Mucosa of rectum (tissue), 2 donors: ENCODE results near the gene TFB1M.
"Not testable (repeated sequence)": the region's sequence is repeated elsewhere in the genome, so short reads cannot be mapped to it uniquely, and the experiment has no call there.

Source experiments
- H3K27ac ChIP-seq, 2 donors: one replicate each; pipeline ENCODE4 v1.7.0; 2013; ENCODE audit warnings: inconsistent platforms in 2 of 2, low read depth in 2 of 2, low read length in 2 of 2
- H3K27me3 ChIP-seq, 2 donors: one replicate each; pipeline ENCODE4 v1.7.0; 2013; ENCODE audit warnings: low read length in 2 of 2; ENCODE audit not compliant: control insufficient read depth in 2 of 2, insufficient read depth in 2 of 2
- H3K36me3 ChIP-seq, 2 donors: one replicate each; pipeline ENCODE4 v1.7.0; 2013; ENCODE audit warnings: low read length in 2 of 2; ENCODE audit not compliant: control insufficient read depth in 2 of 2, insufficient read depth in 2 of 2
- H3K4me1 ChIP-seq, 2 donors: one replicate each; pipeline ENCODE4 v1.7.0; 2013; ENCODE audit warnings: low read length in 2 of 2, mild to moderate bottlenecking in 1 of 2; ENCODE audit not compliant: control insufficient read depth in 2 of 2, insufficient read depth in 2 of 2
- H3K4me3 ChIP-seq, 2 donors: one replicate each; pipeline ENCODE4 v1.7.0; 2013; ENCODE audit warnings: low read length in 2 of 2
- H3K9ac ChIP-seq, 2 donors: one replicate each; pipeline ENCODE4 v1.7.0; 2013; ENCODE audit warnings: low read length in 2 of 2, low read depth in 1 of 2, mild to moderate bottlenecking in 1 of 2
- H3K9me3 ChIP-seq, 2 donors: one replicate each; pipeline ENCODE4 v1.7.0; 2013; ENCODE audit warnings: low read length in 2 of 2; ENCODE audit not compliant: control insufficient read depth in 2 of 2
- donor health status: healthy.
- donor health status: Normal muscosa, but diverticular disease.

TFB1M gene

GRCh38 chr6:155232848-155233247 lies 81.4 kb downstream of the TFB1M start:
- Histone ChIP-seq H3K27me3 (no peaks in the 10 kb centered on the region), H3K9me3 (no peaks in the 10 kb centered on the region), H3K27ac (no peak overlapping the region), H3K36me3 (no peaks in the 10 kb centered on the region), H3K9ac (no peak overlapping the region), H3K4me1 (no peaks in the 10 kb centered on the region), H3K4me3 (no peak overlapping the region)

GRCh38 chr6:155230975-155231374 lies 83.3 kb downstream of the TFB1M start:
- not testable (repeated sequence) for H3K27ac ChIP-seq, H3K4me3 ChIP-seq, H3K9me3 ChIP-seq, H3K36me3 ChIP-seq, H3K27me3 ChIP-seq, H3K4me1 ChIP-seq, H3K9ac ChIP-seq

- Histone ChIP-seq H3K4me1 (no peaks in the 10 kb centered on the region), H3K4me3 (no peak overlapping the region), H3K9me3 (no peaks in the 10 kb centered on the region), H3K9ac (no peak overlapping the region), H3K36me3 (no peaks in the 10 kb centered on the region), H3K27ac (no peak overlapping the region), H3K27me3 (no peaks in the 10 kb centered on the region)
Measured at GRCh38 chr6:155228546-155229166, 85.6 kb downstream of the TFB1M start.

- Histone ChIP-seq H3K4me3 (no peak overlapping the region), H3K9ac (no peak overlapping the region), H3K9me3 (no peaks in the 10 kb centered on the region), H3K27ac (no peak overlapping the region), H3K27me3 (no peaks in the 10 kb centered on the region), H3K4me1 (no peaks in the 10 kb centered on the region), H3K36me3 (no peaks in the 10 kb centered on the region)
Measured at GRCh38 chr6:155227046-155227445, 87.2 kb downstream of the TFB1M start.

GRCh38 chr6:155224618-155225017 lies 89.7 kb downstream of the TFB1M start:
- H3K4me1 ChIP-seq = no peaks in the 10 kb centered on the region
- no peaks in the 10 kb centered on the region for H3K9me3 ChIP-seq
- no peak overlapping the region for H3K4me3 ChIP-seq
- no peaks in the 10 kb centered on the region for H3K27me3 ChIP-seq
- no peak overlapping the region for H3K9ac ChIP-seq
- H3K36me3 ChIP-seq = no peaks in the 10 kb centered on the region
- no peak overlapping the region for H3K27ac ChIP-seq

- H3K27me3 ChIP-seq = no peaks in the 10 kb centered on the region
- H3K4me1 ChIP-seq = no peaks in the 10 kb centered on the region
- no peaks in the 10 kb centered on the region for H3K9me3 ChIP-seq
- no peak overlapping the region for H3K27ac ChIP-seq
- H3K4me3 ChIP-seq = no peak overlapping the region
- no peak overlapping the region for H3K9ac ChIP-seq
- no peaks in the 10 kb centered on the region for H3K36me3 ChIP-seq
Measured at GRCh38 chr6:155223646-155224451, 90.4 kb downstream of the TFB1M start.

- H3K9me3 ChIP-seq = no peaks in the 10 kb centered on the region
Measured at GRCh38 chr6:155222506-155222905, 91.8 kb downstream of the TFB1M start.

GRCh38 chr6:155221086-155221485 lies 93.2 kb downstream of the TFB1M start:
- H3K27ac ChIP-seq = no peak overlapping the region
- H3K36me3 ChIP-seq = no peaks in the 10 kb centered on the region
- no peaks in the 10 kb centered on the region for H3K4me1 ChIP-seq

More at GRCh38 chr6:155222506-155222905, 91.8 kb downstream of the TFB1M start:
- no peak overlapping the region for H3K27ac ChIP-seq
- no peaks in the 10 kb centered on the region for H3K4me1 ChIP-seq
- no peak overlapping the region for H3K9ac ChIP-seq
- no peak overlapping the region for H3K4me3 ChIP-seq
- no peaks in the 10 kb centered on the region for H3K36me3 ChIP-seq
- H3K27me3 ChIP-seq = no peaks in the 10 kb centered on the region

GRCh38 chr6:155219858-155220301 lies 94.4 kb downstream of the TFB1M start:
- H3K4me3 ChIP-seq = no peak overlapping the region
- no peaks in the 10 kb centered on the region for H3K9me3 ChIP-seq
- H3K36me3 ChIP-seq = no peaks in the 10 kb centered on the region
- no peak overlapping the region for H3K9ac ChIP-seq
- no peaks in the 10 kb centered on the region for H3K4me1 ChIP-seq
- H3K27ac ChIP-seq = no peak overlapping the region
- H3K27me3 ChIP-seq = peaks cover 0 to 3% of the 10 kb centered on the region in 2 donors

More at GRCh38 chr6:155221086-155221485, 93.2 kb downstream of the TFB1M start:
- Histone ChIP-seq H3K27me3 (peaks cover 0 to 3% of the 10 kb centered on the region in 2 donors), H3K9me3 (no peaks in the 10 kb centered on the region), H3K9ac (no peak overlapping the region), H3K4me3 (no peak overlapping the region)

GRCh38 chr6:155219299-155219698 lies 95.0 kb downstream of the TFB1M start:
- peaks cover 0 to 3% of the 10 kb centered on the region in 2 donors for H3K27me3 ChIP-seq
- H3K4me1 ChIP-seq = no peaks in the 10 kb centered on the region
- H3K9ac ChIP-seq = no peak overlapping the region
- no peak overlapping the region for H3K27ac ChIP-seq
- no peaks in the 10 kb centered on the region for H3K9me3 ChIP-seq
- H3K36me3 ChIP-seq = no peaks in the 10 kb centered on the region
- no peak overlapping the region for H3K4me3 ChIP-seq
